HepG2 (cell line): ENCODE results near the gene FBXL12. TPM values are rescaled to one million over a fixed set of nuclear protein-coding genes. Genes with fewer than 3 reads are reported as not detected.
A peak's percentile ranks its signal among the peaks of the same experiment; 100 is the strongest.

Experiments used
- CBX5 ChIP-seq: sonication (generic); formaldehyde crosslinking; IDR thresholded peaks from 2 replicates; pipeline ENCODE4 v1.4.0; 2020; ENCODE audit warnings: missing genetic modification reagents, borderline replicate concordance
- DMAP1 ChIP-seq: IDR thresholded peaks from 2 replicates; pipeline ENCODE4 v1.6.1; 2016
- GABPA ChIP-seq, 2 experiments: IDR thresholded peaks; 2 replicates each; pipeline ENCODE4 v1.6.1; 2011 to 2016; ENCODE audit warnings: low read depth in 2 of 2, low read length in 1 of 2, missing biosample characterization in 1 of 2, missing genetic modification characterization in 1 of 2
- GABPB1 ChIP-seq: IDR thresholded peaks from 2 replicates; pipeline ENCODE4 v1.6.1; 2016; ENCODE audit warnings: mild to moderate bottlenecking, missing genetic modification reagents, moderate library complexity, missing compliant biosample characterization
- KDM4B ChIP-seq: sonication (generic); formaldehyde crosslinking; IDR thresholded peaks from 2 replicates; pipeline ENCODE4 v1.4.0; 2020; ENCODE audit warnings: missing genetic modification reagents
- KDM5A ChIP-seq: fragments of 200-600 bp; sonication (generic); IDR thresholded peaks from 2 replicates; pipeline ENCODE4 v1.7.0; 2018; ENCODE audit warnings: antibody characterized with exemption, mild to moderate bottlenecking, low read length, borderline replicate concordance
- NR2F2 ChIP-seq: IDR thresholded peaks from 2 replicates; pipeline ENCODE4 v1.6.1; 2012; ENCODE audit warnings: low read depth, inconsistent platforms, borderline replicate concordance
- SNAPC5 ChIP-seq: sonication (generic); formaldehyde crosslinking; IDR thresholded peaks from 2 replicates; pipeline ENCODE4 v1.8.1; 2023; ENCODE audit warnings: mild to moderate bottlenecking, missing genetic modification reagents, borderline replicate concordance
- STAT5B ChIP-seq: sonication (generic); formaldehyde crosslinking; IDR thresholded peaks from 2 replicates; pipeline ENCODE4 v1.4.0; 2020; ENCODE audit warnings: missing genetic modification reagents
- XRCC5 ChIP-seq: fragments of 200-400 bp; formaldehyde crosslinking; optimal IDR thresholded peaks from 2 replicates; pipeline ENCODE3; 2017; ENCODE audit warnings: mild to moderate bottlenecking, low read length
- YEATS4 ChIP-seq: sonication (generic); formaldehyde crosslinking; IDR thresholded peaks from 2 replicates; pipeline ENCODE4 v1.4.0; 2020; ENCODE audit warnings: missing genetic modification reagents, borderline replicate concordance
- ZEB1 ChIP-seq: IDR thresholded peaks from 2 replicates; pipeline ENCODE4 v1.6.1; 2012; ENCODE audit warnings: mild to moderate bottlenecking, low read depth, inconsistent platforms; ENCODE audit not compliant: insufficient replicate concordance
- ZMYM4 ChIP-seq: sonication (generic); formaldehyde crosslinking; IDR thresholded peaks from 2 replicates; pipeline ENCODE4 v1.8.1; 2023; ENCODE audit warnings: mild to moderate bottlenecking, missing genetic modification reagents
- ZNF329 ChIP-seq: sonication (generic); formaldehyde crosslinking; IDR thresholded peaks from 2 replicates; pipeline ENCODE4 v1.9.0; 2021; ENCODE audit warnings: low read depth, mild to moderate bottlenecking, missing genetic modification reagents
- ZNF543 ChIP-seq: sonication (generic); formaldehyde crosslinking; IDR thresholded peaks from 2 replicates; pipeline ENCODE4 v1.4.0; 2020; ENCODE audit warnings: mild to moderate bottlenecking, missing genetic modification reagents
- ZNF564 ChIP-seq: sonication (generic); formaldehyde crosslinking; IDR thresholded peaks from 2 replicates; pipeline ENCODE4 v1.8.1; 2023; ENCODE audit warnings: mild to moderate bottlenecking, missing genetic modification reagents
- ZNF687 ChIP-seq: sonication (generic); formaldehyde crosslinking; IDR thresholded peaks from 2 replicates; pipeline ENCODE4 v1.5.1; 2020; ENCODE audit warnings: mild to moderate bottlenecking, missing genetic modification reagents, moderate library complexity
- ZNF709 ChIP-seq: sonication (generic); formaldehyde crosslinking; IDR thresholded peaks from 2 replicates; pipeline ENCODE4 v1.5.0; 2020; ENCODE audit warnings: mild to moderate bottlenecking, missing genetic modification reagents
- polyA plus RNA-seq, 8 experiments: library from polyadenylated mRNA; depleted of rRNA in 3 of 8; stranded (reverse) in 7 of 8; unstranded in 1 of 8; fragments of >200 nt; fragmentation: Illumina TruSeq in 4 of 8; extraction: Trizol in 4 of 8; gene quantifications; 2 replicates each; pipeline versions ENCODE4 v1.2.1 to v1.2.3, GENCODE V29; 2011 to 2016; ENCODE audit warnings: low read depth in 4 of 8, missing spikeins in 1 of 8, mixed read lengths in 1 of 8; ENCODE audit not compliant: insufficient read depth in 1 of 8
- total RNA-seq, 5 experiments: library from RNA; depleted of rRNA; stranded (reverse); fragments of >200 nt; fragmentation: Illumina TruSeq; extraction: Trizol; gene quantifications; 2 replicates each; pipeline ENCODE4 v1.2.3, GENCODE V29; 2016; ENCODE audit warnings: low read depth in 1 of 5
- TF ChIP-seq, protein P1 (sequence below): sonication (generic); formaldehyde crosslinking; IDR thresholded peaks from 2 replicates; pipeline ENCODE4 v1.4.0; 2020; ENCODE audit warnings: missing genetic modification reagents
- TF ChIP-seq, protein P2 (sequence below): IDR thresholded peaks from 2 replicates; pipeline ENCODE4 v1.6.1; 2016; ENCODE audit warnings: missing compliant biosample characterization, missing genetic modification reagents, borderline replicate concordance

The FBXL12 gene
- total and polyA plus RNA-seq, 2 of the 13 experiments (the other 11 are each of a cell fraction or from before 2014, with no cell fraction given) = 20.4 to 23.1 TPM

DNA sequence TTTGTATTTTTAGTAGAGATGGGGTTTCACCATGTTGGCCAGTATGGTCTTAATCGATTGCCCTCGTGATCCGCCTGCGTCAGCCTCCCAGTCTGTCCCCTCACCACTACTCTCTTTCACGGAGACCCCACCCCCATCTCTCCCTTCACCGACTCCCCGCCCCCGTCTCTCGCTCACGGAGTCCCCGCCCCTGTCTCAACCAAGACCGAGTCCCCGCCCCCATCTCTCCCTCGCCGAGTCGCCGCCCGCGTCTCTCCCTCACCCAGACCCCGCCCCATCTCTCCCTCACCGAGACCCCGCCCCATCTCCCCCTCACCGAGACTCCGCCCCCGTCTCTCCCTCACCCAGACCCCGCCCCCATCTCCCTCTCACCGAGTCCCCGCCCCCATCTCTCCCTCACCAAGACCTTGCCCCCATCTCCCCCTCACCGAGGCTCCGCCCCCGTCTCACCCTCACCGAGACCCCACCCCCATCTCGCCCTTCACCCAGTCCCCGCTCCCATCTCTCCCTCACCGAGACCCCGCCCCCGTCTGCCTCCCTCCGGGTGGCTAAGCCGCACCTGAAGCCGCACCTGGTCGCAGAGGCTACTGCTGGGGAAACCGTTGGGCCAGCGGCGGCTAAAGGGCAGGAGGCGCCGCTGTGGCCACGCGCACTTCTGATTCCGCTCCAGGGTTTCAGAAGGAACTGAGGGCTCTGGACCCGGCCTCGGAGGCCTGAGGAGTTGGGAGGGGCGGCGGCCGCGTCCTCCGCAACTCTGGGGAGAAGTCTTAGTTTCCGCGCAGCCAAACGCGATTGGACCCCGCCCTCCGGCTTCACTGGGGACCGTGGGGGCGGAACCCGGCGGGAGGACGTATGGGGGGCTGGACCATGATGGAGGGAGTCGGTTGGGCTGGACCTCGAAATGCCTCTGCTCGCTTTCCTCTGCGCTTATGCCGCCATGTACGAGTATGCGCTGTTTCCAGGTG, 33.2 kb downstream of the FBXL12 start (continued):
- peak; percentile 41; the same call in 1 of the 2 replicates for TF ChIP-seq ZMYM4 (CRISPR knock-in tag)
- peak; percentile 76 for TF ChIP-seq ZNF687 (CRISPR knock-in tag)
- TF ChIP-seq ZNF543 = peak; percentile 71; the same call in 1 of the 2 replicates
- peak; percentile 66 for TF ChIP-seq GABPB1 (CRISPR knock-in tag)
- TF ChIP-seq CBX5 = peak; percentile 39; the same call in 1 of the 2 replicates
- peak; percentile 53; the same call in 1 of the 2 replicates for TF ChIP-seq ZNF329 (CRISPR knock-in tag)
- peak; percentile 64; the same call in 1 of the 2 replicates for TF ChIP-seq DMAP1 (CRISPR knock-in tag)
- TF ChIP-seq ZEB1 = peak; percentile 96
- no peak for TF ChIP-seq GABPA (IDR thresholded peaks at IDR 0.05; ENCODE audit: low read depth, low read length)
- peak; percentile 2; the same call in 1 of the 2 replicates for TF ChIP-seq GABPA (CRISPR knock-in tag; IDR thresholded peaks at IDR 0.05; ENCODE audit: low read depth)
- TF ChIP-seq ZNF564 = 0 out of 2 replicates have a peak, but pooled peaks have one; percentile 20
- TF ChIP-seq, protein P1, sequence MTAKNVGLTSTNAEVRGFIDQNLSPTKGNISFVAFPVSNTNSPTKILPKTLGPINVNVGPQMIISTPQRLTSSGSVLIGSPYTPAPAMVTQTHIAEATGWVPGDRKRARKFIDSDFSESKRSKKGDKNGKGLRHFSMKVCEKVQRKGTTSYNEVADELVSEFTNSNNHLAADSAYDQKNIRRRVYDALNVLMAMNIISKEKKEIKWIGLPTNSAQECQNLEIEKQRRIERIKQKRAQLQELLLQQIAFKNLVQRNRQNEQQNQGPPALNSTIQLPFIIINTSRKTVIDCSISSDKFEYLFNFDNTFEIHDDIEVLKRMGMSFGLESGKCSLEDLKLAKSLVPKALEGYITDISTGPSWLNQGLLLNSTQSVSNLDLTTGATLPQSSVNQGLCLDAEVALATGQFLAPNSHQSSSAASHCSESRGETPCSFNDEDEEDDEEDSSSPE (CRISPR knock-in tag) = no peak
- TF ChIP-seq KDM4B (CRISPR knock-in tag) = 0 out of 2 replicates have a peak, but pooled peaks have one; percentile 23
- no peak for TF ChIP-seq NR2F2
- peak; percentile 38 for TF ChIP-seq XRCC5
- peak; percentile 59; the same call in 1 of the 2 replicates for TF ChIP-seq ZNF709 (CRISPR knock-in tag)
- TF ChIP-seq, protein P2, sequence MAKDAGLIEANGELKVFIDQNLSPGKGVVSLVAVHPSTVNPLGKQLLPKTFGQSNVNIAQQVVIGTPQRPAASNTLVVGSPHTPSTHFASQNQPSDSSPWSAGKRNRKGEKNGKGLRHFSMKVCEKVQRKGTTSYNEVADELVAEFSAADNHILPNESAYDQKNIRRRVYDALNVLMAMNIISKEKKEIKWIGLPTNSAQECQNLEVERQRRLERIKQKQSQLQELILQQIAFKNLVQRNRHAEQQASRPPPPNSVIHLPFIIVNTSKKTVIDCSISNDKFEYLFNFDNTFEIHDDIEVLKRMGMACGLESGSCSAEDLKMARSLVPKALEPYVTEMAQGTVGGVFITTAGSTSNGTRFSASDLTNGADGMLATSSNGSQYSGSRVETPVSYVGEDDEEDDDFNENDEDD (CRISPR knock-in tag) = no peak
- no peak for TF ChIP-seq STAT5B (CRISPR knock-in tag)
- peak; percentile 68; the same call in 1 of the 2 replicates for TF ChIP-seq KDM5A
- peak; percentile 30; the same call in 1 of the 2 replicates for TF ChIP-seq YEATS4 (CRISPR knock-in tag)
- TF ChIP-seq SNAPC5 (CRISPR knock-in tag) = no peak
